Lower leg skin (tissue), 4 donors: ENCODE data around the gene GRAMD1A. TPM values are rescaled to one million over a fixed set of nuclear protein-coding genes. Genes with fewer than 3 reads are reported as not detected.

Experiments used
- DNase-seq, 2 donors: peaks; one replicate each; pipeline ENCODE4 v3.0.0-alpha.2; 2019; ENCODE audit warnings: low spot score in 2 of 2
- H3K4me3 ChIP-seq: fragments of 200-600 bp; sonication (generic); 2 replicates; pipeline ENCODE4 v1.5.1; 2017; ENCODE audit warnings: mild to moderate bottlenecking, low read depth; ENCODE audit not compliant: poor library complexity, severe bottlenecking
- POLR2A ChIP-seq, 2 donors: fragments of 450-650 bp; IDR thresholded peaks; one replicate each; pipeline ENCODE4 v1.6.1; 2016 to 2017; ENCODE audit warnings: antibody characterized with exemption in 2 of 2, mild to moderate bottlenecking in 1 of 2, moderate library complexity in 1 of 2
- WGBS, 2 donors: methylation state at CpG; one replicate each; pipeline ENCODE4 v1.1.5; 2018; 5-methylcytosine and 5-hydroxymethylcytosine counted together
- intact Hi-C: fragments of 100-400 bp; cut with DNase I; formaldehyde crosslinking; loops from one replicate; pipeline ENCODE4 v1.15.0; 2023; ENCODE audit warnings: low total_unique reads
- total RNA-seq, 4 donors: library from RNA; depleted of rRNA; stranded (reverse); fragments of >200 nt; gene quantifications; one replicate each; pipeline ENCODE4 v1.1.0, GENCODE V29; 2016
- TF ChIP-seq, protein P1 (sequence below), 3 donors: fragments of 450-650 bp; IDR thresholded peaks; one replicate each; pipeline ENCODE4 v1.5.1; 2016; ENCODE audit warnings: antibody characterized with exemption in 3 of 3, mild to moderate bottlenecking in 3 of 3, moderate library complexity in 2 of 3

The GRAMD1A gene
- total RNA-seq, 4 donors from 2014 or later, result 12.6 to 49.2 (median 20.3) TPM

DNA sequence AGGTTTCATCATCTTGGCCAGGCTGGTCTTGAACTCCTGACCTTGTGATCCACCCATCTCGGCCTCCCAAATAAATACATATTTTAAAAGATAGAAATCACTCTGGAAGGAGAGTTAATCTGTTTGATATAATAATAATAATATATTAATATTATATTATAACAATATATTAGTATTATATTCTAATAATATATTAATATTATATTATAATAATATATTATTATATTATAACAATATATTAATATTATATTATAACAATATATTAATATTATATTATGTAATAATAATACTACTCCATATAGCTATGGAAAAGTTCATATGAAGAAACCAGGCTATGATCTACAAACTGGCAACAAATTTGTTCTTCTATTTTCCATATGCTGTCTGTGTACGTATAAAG lies 58.2 kb downstream of the GRAMD1A start:
- TF ChIP-seq, protein P1, sequence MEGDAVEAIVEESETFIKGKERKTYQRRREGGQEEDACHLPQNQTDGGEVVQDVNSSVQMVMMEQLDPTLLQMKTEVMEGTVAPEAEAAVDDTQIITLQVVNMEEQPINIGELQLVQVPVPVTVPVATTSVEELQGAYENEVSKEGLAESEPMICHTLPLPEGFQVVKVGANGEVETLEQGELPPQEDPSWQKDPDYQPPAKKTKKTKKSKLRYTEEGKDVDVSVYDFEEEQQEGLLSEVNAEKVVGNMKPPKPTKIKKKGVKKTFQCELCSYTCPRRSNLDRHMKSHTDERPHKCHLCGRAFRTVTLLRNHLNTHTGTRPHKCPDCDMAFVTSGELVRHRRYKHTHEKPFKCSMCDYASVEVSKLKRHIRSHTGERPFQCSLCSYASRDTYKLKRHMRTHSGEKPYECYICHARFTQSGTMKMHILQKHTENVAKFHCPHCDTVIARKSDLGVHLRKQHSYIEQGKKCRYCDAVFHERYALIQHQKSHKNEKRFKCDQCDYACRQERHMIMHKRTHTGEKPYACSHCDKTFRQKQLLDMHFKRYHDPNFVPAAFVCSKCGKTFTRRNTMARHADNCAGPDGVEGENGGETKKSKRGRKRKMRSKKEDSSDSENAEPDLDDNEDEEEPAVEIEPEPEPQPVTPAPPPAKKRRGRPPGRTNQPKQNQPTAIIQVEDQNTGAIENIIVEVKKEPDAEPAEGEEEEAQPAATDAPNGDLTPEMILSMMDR (IDR thresholded peaks at IDR 0.05), result no peak
- TF ChIP-seq POLR2A (IDR thresholded peaks at IDR 0.05), result no peak
- no peak for DNase-seq
- WGBS, 2 donors, result 81 to 85% methylated on average over 2 of the region's 2 CpGs
- no peak overlapping the region for H3K4me3 ChIP-seq
- intact Hi-C loops, result loop anchor here (5.0 kb wide), 1 partner anchor 504 kb away; the partner anchor contains the start of gene ATP4A

DNA sequence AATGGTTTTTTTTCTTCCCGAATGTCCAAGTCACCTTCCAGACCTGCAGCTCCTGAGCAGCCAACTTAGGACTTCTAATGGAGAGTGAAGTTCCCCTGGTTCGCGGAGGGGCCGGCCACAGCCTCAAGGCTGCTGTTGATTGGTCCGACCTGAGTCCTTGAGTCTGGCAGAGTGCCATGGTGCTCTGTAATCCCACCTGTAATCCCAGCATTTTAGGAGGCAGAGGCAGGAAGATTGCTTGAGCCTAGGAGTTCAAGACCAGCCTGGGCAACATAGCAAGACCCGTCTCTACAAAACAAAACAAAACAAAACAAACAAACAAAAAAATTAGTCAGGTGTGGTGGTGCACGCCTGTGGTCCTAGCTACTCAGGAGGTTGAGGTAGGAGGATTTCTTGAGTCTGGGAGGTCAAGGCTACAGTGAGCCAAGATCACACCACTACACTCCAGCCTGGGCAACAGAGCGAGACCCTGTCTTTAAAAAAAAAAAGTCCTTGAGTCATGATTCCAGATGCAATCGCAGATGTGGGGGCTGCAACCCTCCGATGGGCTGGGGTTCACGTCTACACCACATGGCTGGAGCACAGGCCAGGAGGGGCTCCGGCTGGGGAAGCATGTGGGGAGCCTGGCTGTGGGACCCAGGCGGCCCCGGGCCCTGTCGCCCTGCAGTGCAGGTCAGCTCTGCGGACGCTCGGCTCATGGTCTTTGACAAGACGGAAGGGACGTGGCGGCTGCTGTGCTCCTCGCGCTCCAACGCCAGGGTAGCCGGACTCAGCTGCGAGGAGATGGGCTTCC lies 59.1 kb downstream of the GRAMD1A start:
- no peak overlapping the region for H3K4me3 ChIP-seq
- intact Hi-C loops, result loop anchor here (5.0 kb wide), 1 partner anchor 503 kb away; the partner anchor contains the start of gene ATP4A
- TF ChIP-seq, protein P1 (IDR thresholded peaks at IDR 0.05), result no peak
- no peak for TF ChIP-seq POLR2A (IDR thresholded peaks at IDR 0.05)
- WGBS, 2 donors, result 82 to 84% methylated on average over 22 to 25 of the region's 26 CpGs
- DNase-seq, result no peak

DNA sequence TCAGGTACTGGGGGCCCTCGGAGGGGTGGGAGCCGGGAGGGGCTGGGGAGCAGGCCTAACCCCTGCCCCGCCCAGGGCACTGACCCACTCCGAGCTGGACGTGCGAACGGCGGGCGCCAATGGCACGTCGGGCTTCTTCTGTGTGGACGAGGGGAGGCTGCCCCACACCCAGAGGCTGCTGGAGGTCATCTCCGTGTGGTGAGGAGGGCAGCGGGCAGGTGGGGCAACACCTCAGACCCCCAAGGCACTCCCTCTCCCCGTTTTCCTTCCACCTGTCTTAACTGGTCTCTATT lies 59.6 kb downstream of the GRAMD1A start:
- no peak overlapping the region for H3K4me3 ChIP-seq
- WGBS, 2 donors, result 76 to 79% methylated on average over 15 of the region's 15 CpGs
- intact Hi-C loops, result loop anchor here (5.0 kb wide), 1 partner anchor 503 kb away; the partner anchor contains the start of gene ATP4A
- no peak for TF ChIP-seq POLR2A (IDR thresholded peaks at IDR 0.05)
- TF ChIP-seq, protein P1 (IDR thresholded peaks at IDR 0.05), result no peak
- DNase-seq, result no peak

DNA sequence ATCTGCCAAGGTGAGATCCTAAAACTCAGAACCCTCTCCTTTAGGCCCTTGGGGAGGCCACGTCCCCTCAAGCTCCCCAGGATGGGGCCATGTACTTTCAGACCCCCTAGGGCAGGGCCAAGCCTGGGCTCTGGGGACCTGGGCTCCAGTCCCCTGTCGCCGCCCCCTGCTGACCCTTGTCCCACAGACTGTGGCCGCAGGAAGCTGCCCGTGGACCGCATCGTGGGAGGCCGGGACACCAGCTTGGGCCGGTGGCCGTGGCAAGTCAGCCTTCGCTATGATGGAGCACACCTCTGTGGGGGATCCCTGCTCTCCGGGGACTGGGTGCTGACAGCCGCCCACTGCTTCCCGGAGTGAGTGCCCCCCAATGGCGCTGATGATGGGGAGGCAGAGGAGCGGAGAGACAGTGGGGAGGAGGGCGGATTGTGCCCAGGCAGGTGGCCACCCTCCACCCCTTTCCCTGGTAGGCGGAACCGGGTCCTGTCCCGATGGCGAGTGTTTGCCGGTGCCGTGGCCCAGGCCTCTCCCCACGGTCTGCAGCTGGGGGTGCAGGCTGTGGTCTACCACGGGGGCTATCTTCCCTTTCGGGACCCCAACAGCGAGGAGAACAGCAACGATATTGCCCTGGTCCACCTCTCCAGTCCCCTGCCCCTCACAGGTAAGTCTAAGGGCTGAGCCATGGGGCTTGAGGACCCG lies 60.2 kb downstream of the GRAMD1A start:
- 89 to 91% methylated on average over 28 to 29 of the region's 29 CpGs for WGBS, 2 donors
- H3K4me3 ChIP-seq, result no peak overlapping the region
- no peak for TF ChIP-seq POLR2A (IDR thresholded peaks at IDR 0.05)
- TF ChIP-seq, protein P1 (IDR thresholded peaks at IDR 0.05), result no peak
- DNase-seq, result no peak
- intact Hi-C loops, result no loop called here

DNA sequence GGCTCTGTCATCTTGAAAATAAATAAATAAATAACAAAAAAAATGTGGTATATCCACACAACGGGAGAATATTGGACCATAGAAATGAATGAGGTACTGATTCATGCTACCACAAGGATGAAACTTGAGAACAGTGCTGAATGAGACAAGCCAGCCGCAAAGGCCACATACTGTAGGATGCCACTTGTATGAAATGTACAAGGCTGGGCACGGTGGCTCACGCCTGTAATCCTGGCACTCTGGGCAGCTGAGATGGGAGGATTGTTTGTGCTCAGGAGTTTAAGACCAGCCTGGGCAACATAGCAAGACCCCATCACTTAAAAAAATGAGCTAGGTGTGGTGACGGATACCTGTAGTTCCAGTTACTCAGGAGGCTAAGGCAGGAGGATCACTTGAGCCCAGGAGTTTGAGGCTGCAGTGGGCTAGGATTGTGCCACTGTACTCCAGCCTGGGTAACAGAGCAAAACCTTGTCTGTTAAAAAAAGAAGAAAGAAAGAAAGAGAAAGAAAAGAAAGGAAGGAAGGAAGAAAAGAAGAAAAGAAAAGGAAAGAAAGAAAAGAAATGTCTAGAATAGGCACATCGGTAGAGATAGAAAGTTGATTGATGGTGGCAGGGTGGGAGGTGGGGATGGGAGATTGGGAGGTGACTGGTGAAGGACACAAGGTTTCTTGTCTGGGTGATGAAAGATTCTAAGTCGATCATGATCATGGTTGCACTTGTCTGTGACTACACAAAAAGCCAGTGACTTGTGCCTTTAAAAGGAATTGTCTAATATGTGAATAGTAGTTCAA lies 61.7 kb downstream of the GRAMD1A start:
- intact Hi-C loops, result no loop called here

More for the DNA sequence above, 61.7 kb downstream of the GRAMD1A start:
- DNase-seq, result no peak
- TF ChIP-seq, protein P1 (IDR thresholded peaks at IDR 0.05), result no peak
- no peak for TF ChIP-seq POLR2A (IDR thresholded peaks at IDR 0.05)
- WGBS, 2 donors, result 80 to 82% methylated on average over 7 of the region's 7 CpGs
- no peak overlapping the region for H3K4me3 ChIP-seq
